Measurements from ENCODE around the gene SLC4A1.

DNA sequence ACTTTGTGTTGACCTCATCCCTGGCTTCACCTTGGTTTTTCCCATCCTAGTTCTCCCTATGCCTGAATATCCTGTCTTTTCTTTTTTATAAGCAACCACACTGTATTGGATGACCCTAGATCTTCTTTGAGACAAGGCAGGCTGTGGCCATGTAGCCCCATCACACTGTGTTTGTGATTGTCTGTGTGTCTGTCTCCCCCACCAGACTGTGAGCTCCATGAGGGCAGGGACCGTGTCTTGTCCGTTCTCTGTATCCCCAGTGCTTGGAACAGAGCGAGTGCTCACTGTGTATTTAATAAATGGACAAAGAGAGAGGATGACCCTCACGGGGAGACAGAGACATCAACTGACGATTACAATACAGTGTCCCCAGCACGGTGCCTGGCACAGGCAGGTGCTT lies 49.6 kb upstream of the SLC4A1 start:
- TF ChIP-seq, protein P1, sequence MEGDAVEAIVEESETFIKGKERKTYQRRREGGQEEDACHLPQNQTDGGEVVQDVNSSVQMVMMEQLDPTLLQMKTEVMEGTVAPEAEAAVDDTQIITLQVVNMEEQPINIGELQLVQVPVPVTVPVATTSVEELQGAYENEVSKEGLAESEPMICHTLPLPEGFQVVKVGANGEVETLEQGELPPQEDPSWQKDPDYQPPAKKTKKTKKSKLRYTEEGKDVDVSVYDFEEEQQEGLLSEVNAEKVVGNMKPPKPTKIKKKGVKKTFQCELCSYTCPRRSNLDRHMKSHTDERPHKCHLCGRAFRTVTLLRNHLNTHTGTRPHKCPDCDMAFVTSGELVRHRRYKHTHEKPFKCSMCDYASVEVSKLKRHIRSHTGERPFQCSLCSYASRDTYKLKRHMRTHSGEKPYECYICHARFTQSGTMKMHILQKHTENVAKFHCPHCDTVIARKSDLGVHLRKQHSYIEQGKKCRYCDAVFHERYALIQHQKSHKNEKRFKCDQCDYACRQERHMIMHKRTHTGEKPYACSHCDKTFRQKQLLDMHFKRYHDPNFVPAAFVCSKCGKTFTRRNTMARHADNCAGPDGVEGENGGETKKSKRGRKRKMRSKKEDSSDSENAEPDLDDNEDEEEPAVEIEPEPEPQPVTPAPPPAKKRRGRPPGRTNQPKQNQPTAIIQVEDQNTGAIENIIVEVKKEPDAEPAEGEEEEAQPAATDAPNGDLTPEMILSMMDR (IDR thresholded peaks at IDR 0.05): no peak
- TF ChIP-seq POLR2A (IDR thresholded peaks at IDR 0.05): no peak

All from right lobe of liver (tissue), 4 donors.